HL-60 (cell line): ENCODE measurements around the gene RAF1.
A peak's percentile ranks its signal among the peaks of the same experiment; 100 is the strongest.

Experiments used
- DNase-seq, 2 experiments: peaks; one replicate each; pipeline ENCODE4 v3.0.0-alpha.2; 2010 to 2020; ENCODE audit warnings: low read depth in 1 of 2, low spot score in 1 of 2
- H3K27ac ChIP-seq: fragments of 250-450 bp; sonication (Bioruptor Pico); replicated peaks from 2 replicates; pipeline ENCODE4 v1.5.1; 2020; ENCODE audit warnings: mild to moderate bottlenecking, moderate library complexity
- H3K27me3 ChIP-seq: fragments of 250-450 bp; sonication (Bioruptor Pico); 2 replicates; pipeline ENCODE4 v1.5.1; 2021; ENCODE audit warnings: mild to moderate bottlenecking, moderate library complexity; ENCODE audit not compliant: insufficient read depth, poor library complexity, severe bottlenecking
- H3K4me3 ChIP-seq: replicated peaks from 2 replicates; pipeline ENCODE4 v1.5.1; 2011; ENCODE audit warnings: mild to moderate bottlenecking, control low read depth, low read length; ENCODE audit not compliant: insufficient read depth
- GABPA ChIP-seq: IDR thresholded peaks from 2 replicates; pipeline ENCODE4 v1.6.1; 2012; ENCODE audit warnings: low read depth
- POLR2AphosphoS5 ChIP-seq: IDR thresholded peaks from 2 replicates; pipeline ENCODE4 v1.6.1; 2012; ENCODE audit warnings: low read depth
- SPI1 ChIP-seq: IDR thresholded peaks from 2 replicates; pipeline ENCODE4 v1.6.1; 2012; ENCODE audit warnings: low read depth, mild to moderate bottlenecking, borderline replicate concordance
- TF ChIP-seq, protein P1 (sequence below): IDR thresholded peaks from 2 replicates; pipeline ENCODE4 v1.6.1; 2012; ENCODE audit warnings: low read depth; ENCODE audit not compliant: insufficient replicate concordance
- TF ChIP-seq, protein P2 (sequence below): IDR thresholded peaks from one replicate; pipeline ENCODE4 v1.5.1; 2011; ENCODE audit warnings: low read length, control low read depth, inconsistent platforms; ENCODE audit not compliant: insufficient read depth

The RAF1 gene

DNA sequence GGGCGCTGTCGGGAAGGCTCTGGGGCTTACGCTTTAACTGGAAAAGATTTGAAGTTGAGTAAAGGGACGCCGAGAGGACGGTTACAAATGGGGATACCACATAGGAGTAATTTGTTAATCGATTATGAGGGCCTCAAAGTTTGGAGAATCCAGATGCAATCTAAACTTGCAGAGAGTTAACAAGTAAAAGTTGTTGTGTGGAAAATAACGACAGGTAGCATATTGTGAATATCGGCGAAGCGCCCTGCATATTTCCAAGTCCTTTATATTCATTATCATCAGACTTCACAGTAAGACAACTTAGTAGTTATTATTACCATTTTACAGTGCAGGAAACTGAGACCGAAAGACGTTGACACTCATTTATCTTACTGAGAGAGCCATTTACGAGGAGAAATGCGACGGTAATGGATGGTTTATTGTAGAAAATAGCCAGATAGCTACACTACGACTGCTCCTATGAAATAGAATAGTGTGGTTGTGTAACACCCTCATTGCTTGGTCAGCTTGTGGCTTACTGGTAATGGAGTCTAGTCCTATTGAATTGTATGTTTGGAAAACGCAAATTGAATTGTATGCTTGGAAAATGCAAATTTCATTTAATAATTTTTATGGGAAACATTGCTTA, 106.3 kb downstream of the RAF1 start:
- peak in 1 of 2 experiments; percentile 57 for DNase-seq
- Histone ChIP-seq H3K4me3 (peak overlapping the region; percentile 86), H3K27ac (peak overlapping the region; percentile 93), H3K27me3 (no peaks in the 10 kb centered on the region)
- TF ChIP-seq, protein P1, sequence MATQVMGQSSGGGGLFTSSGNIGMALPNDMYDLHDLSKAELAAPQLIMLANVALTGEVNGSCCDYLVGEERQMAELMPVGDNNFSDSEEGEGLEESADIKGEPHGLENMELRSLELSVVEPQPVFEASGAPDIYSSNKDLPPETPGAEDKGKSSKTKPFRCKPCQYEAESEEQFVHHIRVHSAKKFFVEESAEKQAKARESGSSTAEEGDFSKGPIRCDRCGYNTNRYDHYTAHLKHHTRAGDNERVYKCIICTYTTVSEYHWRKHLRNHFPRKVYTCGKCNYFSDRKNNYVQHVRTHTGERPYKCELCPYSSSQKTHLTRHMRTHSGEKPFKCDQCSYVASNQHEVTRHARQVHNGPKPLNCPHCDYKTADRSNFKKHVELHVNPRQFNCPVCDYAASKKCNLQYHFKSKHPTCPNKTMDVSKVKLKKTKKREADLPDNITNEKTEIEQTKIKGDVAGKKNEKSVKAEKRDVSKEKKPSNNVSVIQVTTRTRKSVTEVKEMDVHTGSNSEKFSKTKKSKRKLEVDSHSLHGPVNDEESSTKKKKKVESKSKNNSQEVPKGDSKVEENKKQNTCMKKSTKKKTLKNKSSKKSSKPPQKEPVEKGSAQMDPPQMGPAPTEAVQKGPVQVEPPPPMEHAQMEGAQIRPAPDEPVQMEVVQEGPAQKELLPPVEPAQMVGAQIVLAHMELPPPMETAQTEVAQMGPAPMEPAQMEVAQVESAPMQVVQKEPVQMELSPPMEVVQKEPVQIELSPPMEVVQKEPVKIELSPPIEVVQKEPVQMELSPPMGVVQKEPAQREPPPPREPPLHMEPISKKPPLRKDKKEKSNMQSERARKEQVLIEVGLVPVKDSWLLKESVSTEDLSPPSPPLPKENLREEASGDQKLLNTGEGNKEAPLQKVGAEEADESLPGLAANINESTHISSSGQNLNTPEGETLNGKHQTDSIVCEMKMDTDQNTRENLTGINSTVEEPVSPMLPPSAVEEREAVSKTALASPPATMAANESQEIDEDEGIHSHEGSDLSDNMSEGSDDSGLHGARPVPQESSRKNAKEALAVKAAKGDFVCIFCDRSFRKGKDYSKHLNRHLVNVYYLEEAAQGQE: no peak
- TF ChIP-seq POLR2AphosphoS5: no peak
- TF ChIP-seq, protein P2, sequence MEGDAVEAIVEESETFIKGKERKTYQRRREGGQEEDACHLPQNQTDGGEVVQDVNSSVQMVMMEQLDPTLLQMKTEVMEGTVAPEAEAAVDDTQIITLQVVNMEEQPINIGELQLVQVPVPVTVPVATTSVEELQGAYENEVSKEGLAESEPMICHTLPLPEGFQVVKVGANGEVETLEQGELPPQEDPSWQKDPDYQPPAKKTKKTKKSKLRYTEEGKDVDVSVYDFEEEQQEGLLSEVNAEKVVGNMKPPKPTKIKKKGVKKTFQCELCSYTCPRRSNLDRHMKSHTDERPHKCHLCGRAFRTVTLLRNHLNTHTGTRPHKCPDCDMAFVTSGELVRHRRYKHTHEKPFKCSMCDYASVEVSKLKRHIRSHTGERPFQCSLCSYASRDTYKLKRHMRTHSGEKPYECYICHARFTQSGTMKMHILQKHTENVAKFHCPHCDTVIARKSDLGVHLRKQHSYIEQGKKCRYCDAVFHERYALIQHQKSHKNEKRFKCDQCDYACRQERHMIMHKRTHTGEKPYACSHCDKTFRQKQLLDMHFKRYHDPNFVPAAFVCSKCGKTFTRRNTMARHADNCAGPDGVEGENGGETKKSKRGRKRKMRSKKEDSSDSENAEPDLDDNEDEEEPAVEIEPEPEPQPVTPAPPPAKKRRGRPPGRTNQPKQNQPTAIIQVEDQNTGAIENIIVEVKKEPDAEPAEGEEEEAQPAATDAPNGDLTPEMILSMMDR: no peak
- no peak for TF ChIP-seq GABPA
- no peak for TF ChIP-seq SPI1

DNA sequence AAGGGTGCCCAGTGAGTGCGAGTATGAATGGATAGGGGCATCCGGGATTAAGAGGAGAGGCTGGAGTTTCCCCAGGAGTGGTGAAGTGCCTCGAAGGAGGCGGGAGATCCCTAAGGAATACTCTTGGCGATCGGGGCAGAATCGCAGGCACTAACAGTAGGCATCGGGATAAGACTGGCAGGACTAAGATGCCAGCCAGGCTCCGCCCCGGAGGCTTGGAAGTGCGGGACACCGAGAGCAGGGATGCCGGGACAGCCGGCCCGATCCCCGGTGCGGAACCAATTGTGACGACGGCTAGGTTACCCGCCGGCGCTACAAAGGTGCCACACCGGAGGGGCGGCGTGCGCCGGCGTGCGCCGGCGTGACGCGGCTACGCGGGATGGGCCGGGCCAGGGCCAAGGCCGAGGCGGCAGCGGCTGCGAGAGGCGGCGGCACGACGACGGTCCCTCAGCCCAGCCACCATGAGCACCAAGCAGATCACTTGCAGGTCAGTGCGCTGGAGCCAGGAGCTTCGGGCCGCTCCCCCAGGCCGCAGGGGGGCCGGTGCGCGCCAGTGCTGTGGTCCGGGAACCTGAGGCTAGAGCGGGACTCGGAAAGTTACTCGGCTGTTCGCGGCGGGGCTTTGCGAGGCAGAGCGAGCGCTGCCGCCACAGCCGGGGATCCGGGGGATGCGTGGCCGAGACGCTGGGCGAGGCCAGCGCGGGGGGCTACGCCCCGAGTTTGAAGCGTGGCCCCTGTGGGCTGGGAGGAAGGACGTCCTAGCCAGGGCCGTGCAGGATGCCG, 107.0 kb downstream of the RAF1 start, which contains the start of gene MKRN2:
Gene MKRN2 (plus strand): TSS at position 398 of the 783 bp plus-strand sequence. CDS start 64 bp downstream, at position 462.
- Histone ChIP-seq H3K27me3 (no peaks in the 10 kb centered on the region), H3K27ac (peak within 1 kb of the TSS; percentile 93), H3K4me3 (peak within 1 kb of the TSS; percentile 86)
- TF ChIP-seq POLR2AphosphoS5 (peak; percentile 95), SPI1 (no peak), GABPA (peak; percentile 87)
- TF ChIP-seq, protein P1: peak; percentile 71
- TF ChIP-seq, protein P2: no peak
- DNase-seq: peak; percentile 74 to 86

DNA sequence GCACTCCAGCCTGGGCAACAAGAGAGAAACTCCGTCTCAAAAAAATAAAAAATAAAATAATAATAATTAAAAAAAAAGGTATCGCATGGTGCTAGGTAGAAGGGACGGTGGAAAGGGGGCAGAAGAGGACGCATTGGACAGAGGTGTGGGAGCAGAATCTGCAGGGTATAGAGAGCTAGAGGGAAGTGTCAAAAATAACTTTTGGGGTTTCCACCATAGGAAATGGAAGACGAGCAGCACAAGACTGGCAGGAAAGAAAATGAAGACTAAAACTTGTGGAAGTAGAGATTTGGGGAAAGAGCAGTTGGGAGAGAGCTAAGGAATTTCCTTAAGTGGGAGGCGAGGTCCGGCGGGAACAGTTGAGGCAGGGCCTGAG, 107.6 kb downstream of the RAF1 start:
- Histone ChIP-seq H3K27me3 (no peaks in the 10 kb centered on the region), H3K4me3 (peak overlapping the region; percentile 86), H3K27ac (peak overlapping the region; percentile 93)
- TF ChIP-seq, protein P1: no peak
- TF ChIP-seq POLR2AphosphoS5 (no peak), GABPA (no peak), SPI1 (no peak)
- TF ChIP-seq, protein P2: no peak
- DNase-seq: no peak
